Fibroblast of peridontal ligament (primary cell): Measurements from ENCODE around the gene ADGRL3.

Experiments
- DNase-seq: peaks from one replicate; pipeline ENCODE4 v3.0.0-alpha.2; 2010; ENCODE audit errors: extremely low read depth

ADGRL3 gene

GRCh38 chr4:61200187-61200915 is at the start of gene ADGRL3:
Gene ADGRL3, plus strand, starts transcription at chr4:61200326.
- peak; percentile 2 for DNase-seq

GRCh38 chr4:61152433-61152832 is 47.7 kb upstream of the ADGRL3 start:
- no peak for DNase-seq

GRCh38 chr4:61160478-61160877 is 39.6 kb upstream of the ADGRL3 start:
- no peak for DNase-seq

- no peak for DNase-seq
Measured at GRCh38 chr4:61162116-61162515, 38.0 kb upstream of the ADGRL3 start.

- DNase-seq: no peak
Measured at GRCh38 chr4:61173799-61174198, 26.3 kb upstream of the ADGRL3 start.

- no peak for DNase-seq
Measured at GRCh38 chr4:61175495-61175894, 24.6 kb upstream of the ADGRL3 start.

GRCh38 chr4:61177367-61177766 is 22.8 kb upstream of the ADGRL3 start:
- DNase-seq: no peak

- no peak for DNase-seq
Measured at GRCh38 chr4:61180405-61180804, 19.7 kb upstream of the ADGRL3 start.

- no peak for DNase-seq
Measured at GRCh38 chr4:61182915-61183314, 17.2 kb upstream of the ADGRL3 start.

- DNase-seq: no peak
Measured at GRCh38 chr4:61185288-61185687, 14.8 kb upstream of the ADGRL3 start.

- DNase-seq: no peak
Measured at GRCh38 chr4:61192392-61192791, 7.7 kb upstream of the ADGRL3 start.

- DNase-seq: no peak
Measured at GRCh38 chr4:61193863-61194262, 6.3 kb upstream of the ADGRL3 start.

- DNase-seq: no peak
Measured at GRCh38 chr4:61194571-61194970, 5.6 kb upstream of the ADGRL3 start.

GRCh38 chr4:61195101-61195500 is 5.0 kb upstream of the ADGRL3 start:
- no peak for DNase-seq

- DNase-seq: no peak
Measured at GRCh38 chr4:61198686-61199085, 1.4 kb upstream of the ADGRL3 start.

GRCh38 chr4:61199873-61200186 is 296 bp upstream of the ADGRL3 start:
- DNase-seq: no peak

- DNase-seq: peak; percentile 2
Measured at GRCh38 chr4:61200916-61201526, 895 bp downstream of the ADGRL3 start.

GRCh38 chr4:61201561-61201960 is 1.4 kb downstream of the ADGRL3 start:
- no peak for DNase-seq

- no peak for DNase-seq
Measured at GRCh38 chr4:61201961-61202637, 2.0 kb downstream of the ADGRL3 start.

GRCh38 chr4:61202638-61203435 is 2.7 kb downstream of the ADGRL3 start:
- DNase-seq: no peak

GRCh38 chr4:61203436-61203790 is 3.3 kb downstream of the ADGRL3 start:
- no peak for DNase-seq

GRCh38 chr4:61204353-61205060 is 4.4 kb downstream of the ADGRL3 start:
- DNase-seq: no peak
